NB4 (cell line): ENCODE results near the gene BRD7.

Source experiments
- MYC ChIP-seq: IDR thresholded peaks from 2 replicates; pipeline ENCODE4 v1.6.1; 2011; ENCODE audit warnings: low read depth, low read length
- POLR2A ChIP-seq: IDR thresholded peaks from 2 replicates; pipeline ENCODE4 v1.6.1; 2011; ENCODE audit warnings: mild to moderate bottlenecking; ENCODE audit not compliant: insufficient read length; ENCODE audit errors: extremely low read depth
- TF ChIP-seq, protein P1 (sequence below): IDR thresholded peaks from one replicate; pipeline ENCODE4 v1.5.1; 2012; ENCODE audit warnings: low read depth, low read length
- TF ChIP-seq, protein P2 (sequence below): IDR thresholded peaks from 2 replicates; pipeline ENCODE4 v1.6.1; 2011; ENCODE audit warnings: low read depth, low read length

DNA sequence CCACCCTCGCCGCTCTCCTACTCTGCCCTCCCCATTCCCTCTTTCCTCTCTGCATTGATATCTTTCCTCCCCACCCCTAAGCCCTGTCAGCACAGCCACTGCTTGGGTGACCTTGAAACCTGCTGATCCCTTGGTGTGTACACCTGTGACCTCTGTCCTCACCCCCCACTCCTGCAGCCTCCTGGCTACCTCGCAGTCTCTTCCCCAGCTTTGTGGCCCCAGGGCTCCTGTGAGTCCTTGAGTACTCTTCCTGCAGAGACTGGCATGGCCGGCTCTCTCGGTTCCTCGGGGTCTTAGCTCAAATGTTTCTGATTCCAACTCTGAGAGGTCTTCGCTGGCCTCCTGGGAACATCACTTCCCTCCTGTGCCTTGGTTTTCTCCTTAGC, 70.7 kb downstream of the BRD7 start:
- TF ChIP-seq, protein P1, sequence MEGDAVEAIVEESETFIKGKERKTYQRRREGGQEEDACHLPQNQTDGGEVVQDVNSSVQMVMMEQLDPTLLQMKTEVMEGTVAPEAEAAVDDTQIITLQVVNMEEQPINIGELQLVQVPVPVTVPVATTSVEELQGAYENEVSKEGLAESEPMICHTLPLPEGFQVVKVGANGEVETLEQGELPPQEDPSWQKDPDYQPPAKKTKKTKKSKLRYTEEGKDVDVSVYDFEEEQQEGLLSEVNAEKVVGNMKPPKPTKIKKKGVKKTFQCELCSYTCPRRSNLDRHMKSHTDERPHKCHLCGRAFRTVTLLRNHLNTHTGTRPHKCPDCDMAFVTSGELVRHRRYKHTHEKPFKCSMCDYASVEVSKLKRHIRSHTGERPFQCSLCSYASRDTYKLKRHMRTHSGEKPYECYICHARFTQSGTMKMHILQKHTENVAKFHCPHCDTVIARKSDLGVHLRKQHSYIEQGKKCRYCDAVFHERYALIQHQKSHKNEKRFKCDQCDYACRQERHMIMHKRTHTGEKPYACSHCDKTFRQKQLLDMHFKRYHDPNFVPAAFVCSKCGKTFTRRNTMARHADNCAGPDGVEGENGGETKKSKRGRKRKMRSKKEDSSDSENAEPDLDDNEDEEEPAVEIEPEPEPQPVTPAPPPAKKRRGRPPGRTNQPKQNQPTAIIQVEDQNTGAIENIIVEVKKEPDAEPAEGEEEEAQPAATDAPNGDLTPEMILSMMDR, result no peak
- no peak for TF ChIP-seq POLR2A
- TF ChIP-seq MYC, result no peak
- TF ChIP-seq, protein P2, sequence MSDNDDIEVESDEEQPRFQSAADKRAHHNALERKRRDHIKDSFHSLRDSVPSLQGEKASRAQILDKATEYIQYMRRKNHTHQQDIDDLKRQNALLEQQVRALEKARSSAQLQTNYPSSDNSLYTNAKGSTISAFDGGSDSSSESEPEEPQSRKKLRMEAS, result no peak
